ENCODE measurements around the gene PDHX.

GRCh38 chr11:34909415-34909814 is 7.0 kb upstream of the PDHX start:
- TF ChIP-seq CTCF (IDR thresholded peaks at IDR 0.05; ENCODE audit: insufficient read depth, low read depth, low read length) (no peak), EZH2 (IDR thresholded peaks at IDR 0.05; ENCODE audit: insufficient read depth, low read length) (no peak)
